Brain microvascular endothelial cell (primary cell): Measurements from ENCODE around the gene CD2BP2.
"Not testable (repeated sequence)": the region's sequence is repeated elsewhere in the genome, so short reads cannot be mapped to it uniquely, and the experiment has no call there.

ENCODE experiments used
- DNase-seq: peaks from one replicate; pipeline ENCODE4 v3.0.0-alpha.2; 2020
- H3K27ac ChIP-seq: fragments of 250-450 bp; sonication (Bioruptor Pico); 2 replicates; pipeline ENCODE4 v1.5.1; 2020; ENCODE audit warnings: mild to moderate bottlenecking, moderate library complexity
- H3K27me3 ChIP-seq: fragments of 250-450 bp; sonication (Bioruptor Pico); replicated peaks from 2 replicates; pipeline ENCODE4 v1.5.1; 2020; ENCODE audit warnings: mild to moderate bottlenecking
- H3K36me3 ChIP-seq: fragments of 250-450 bp; sonication (Bioruptor Pico); replicated peaks from 2 replicates; pipeline ENCODE4 v1.5.1; 2020; ENCODE audit warnings: mild to moderate bottlenecking
- H3K4me3 ChIP-seq: 2 replicates; pipeline ENCODE4 v1.5.1; 2011; ENCODE audit warnings: low read depth, mild to moderate bottlenecking, control low read depth, low read length, moderate library complexity
- in situ Hi-C: cut with HindIII; loops from 2 replicates; pipeline ENCODE4 v1.10.0; 2017; ENCODE audit warnings: low sequenced_read_pairs, low pct_ligation_motif_present

The CD2BP2 gene

GRCh38 chr16:30318647-30319046, 36.5 kb downstream of the CD2BP2 start:
- DNase-seq, in situ Hi-C loops, H3K27me3 ChIP-seq, H3K36me3 ChIP-seq, H3K4me3 ChIP-seq, H3K27ac ChIP-seq: not testable (repeated sequence)

- H3K27ac ChIP-seq, DNase-seq, H3K27me3 ChIP-seq, H3K36me3 ChIP-seq, in situ Hi-C loops, H3K4me3 ChIP-seq: not testable (repeated sequence)
These were observed 44.2 kb downstream of the CD2BP2 start for GRCh38 chr16:30310937-30311336.

GRCh38 chr16:30309255-30309654, 45.9 kb downstream of the CD2BP2 start:
- H3K27ac ChIP-seq, H3K36me3 ChIP-seq, H3K27me3 ChIP-seq, H3K4me3 ChIP-seq, in situ Hi-C loops, DNase-seq: not testable (repeated sequence)
